Measurements from ENCODE around the gene MGRN1.

The MGRN1 gene

DNA sequence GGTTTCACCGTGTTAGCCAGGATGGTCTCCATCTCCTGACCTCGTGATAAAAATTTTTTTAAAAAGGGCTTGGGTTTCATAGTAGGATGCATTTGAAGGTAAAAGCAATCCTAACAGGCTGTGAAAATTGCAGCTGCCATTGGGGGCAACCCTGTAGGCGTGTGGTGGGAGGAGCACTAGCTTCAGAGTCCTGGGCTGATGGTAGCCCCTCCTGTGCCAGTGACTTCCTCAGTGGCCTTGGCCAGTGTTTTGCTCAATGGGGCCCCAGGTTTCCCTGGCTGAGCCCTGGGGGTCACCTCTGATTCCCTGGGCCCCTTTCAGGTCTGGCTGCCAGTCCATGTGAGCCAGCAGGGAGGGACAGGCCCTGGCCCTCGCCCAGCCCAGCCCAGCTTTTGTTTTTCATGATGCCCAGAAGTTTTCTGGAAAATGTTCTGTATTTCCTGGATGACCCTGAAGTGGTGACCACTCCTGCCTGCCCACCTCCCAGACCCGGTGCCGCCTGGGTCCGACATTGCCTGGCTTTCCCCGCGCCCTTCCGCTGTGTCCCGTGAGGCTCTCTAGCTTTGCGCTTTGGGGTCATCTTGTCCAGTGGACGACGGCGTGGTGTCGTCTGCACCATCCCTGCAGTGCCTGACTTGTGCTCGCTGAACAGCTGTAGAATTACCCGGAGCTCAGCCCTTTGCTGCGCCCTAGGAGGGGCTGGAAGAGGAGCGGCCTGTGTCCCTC lies 9.4 kb downstream of the MGRN1 start:
- H3K4me1 ChIP-seq (ENCODE audit: control insufficient read depth, insufficient read depth, low read length) = no peaks in the 10 kb centered on the region
- no peaks in the 10 kb centered on the region for H3K27me3 ChIP-seq (ENCODE audit: control insufficient read depth, insufficient read depth, low read length)
- no peak overlapping the region for H3K4me2 ChIP-seq (ENCODE audit: low read length)
- H3K36me3 ChIP-seq (ENCODE audit: insufficient read depth, low read length) = peaks cover 6% of the 10 kb centered on the region
- H3K9me3 ChIP-seq (replicated peaks; ENCODE audit: low read length) = no peaks in the 10 kb centered on the region
- no peak overlapping the region for H3K9ac ChIP-seq (ENCODE audit: low read depth, low read length)
- H3K4me3 ChIP-seq (ENCODE audit: low read length) = no peak overlapping the region

DNA sequence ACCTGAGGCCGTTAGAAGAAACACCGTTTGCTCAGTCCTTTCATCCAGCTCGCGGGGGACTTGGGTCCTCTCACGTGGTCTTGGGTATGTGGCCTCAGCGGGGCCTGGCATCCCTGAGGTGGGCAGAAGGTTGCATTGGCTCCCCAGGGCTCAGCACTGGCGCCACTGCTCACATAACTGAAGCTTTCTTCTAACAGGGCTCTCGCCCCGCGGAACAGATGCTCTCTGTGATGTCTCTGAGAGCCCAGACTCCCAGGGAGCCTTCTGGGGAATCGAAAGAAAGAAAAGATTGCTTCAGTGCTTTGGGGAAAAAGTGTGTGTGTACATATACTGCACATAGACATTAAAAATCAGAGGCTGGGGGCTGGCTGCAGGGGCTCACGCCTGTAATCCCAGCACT lies 10.1 kb downstream of the MGRN1 start:
- Histone ChIP-seq H3K9ac (ENCODE audit: low read depth, low read length) (no peak overlapping the region), H3K27me3 (ENCODE audit: control insufficient read depth, insufficient read depth, low read length) (no peaks in the 10 kb centered on the region), H3K4me2 (ENCODE audit: low read length) (no peak overlapping the region), H3K9me3 (replicated peaks; ENCODE audit: low read length) (no peaks in the 10 kb centered on the region), H3K4me1 (ENCODE audit: control insufficient read depth, insufficient read depth, low read length) (no peaks in the 10 kb centered on the region), H3K4me3 (ENCODE audit: low read length) (no peak overlapping the region), H3K36me3 (ENCODE audit: insufficient read depth, low read length) (peaks cover 6% of the 10 kb centered on the region)

DNA sequence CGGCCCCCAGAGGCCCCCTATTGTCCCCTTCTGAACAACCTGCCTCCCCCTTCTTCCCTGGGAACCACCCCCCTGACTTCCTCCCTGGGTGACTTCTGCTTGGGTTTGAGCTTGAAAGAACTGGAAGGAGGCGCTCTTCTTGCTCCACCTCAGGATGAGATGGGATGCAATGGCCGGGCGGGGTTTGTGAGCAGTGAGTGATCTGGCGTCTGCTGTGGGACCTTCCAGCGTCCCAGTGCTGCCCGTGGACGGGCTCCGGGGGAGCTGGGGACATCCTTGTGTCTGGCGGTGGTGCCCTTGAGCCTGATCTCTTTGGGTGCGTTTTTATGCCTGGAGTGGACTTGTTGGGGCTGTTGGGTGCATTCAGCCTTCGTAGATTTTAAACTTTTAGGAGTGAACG lies 11.6 kb downstream of the MGRN1 start:
- peaks cover 6% of the 10 kb centered on the region for H3K36me3 ChIP-seq (ENCODE audit: insufficient read depth, low read length)
- no peaks in the 10 kb centered on the region for H3K9me3 ChIP-seq (replicated peaks; ENCODE audit: low read length)
- no peak overlapping the region for H3K4me3 ChIP-seq (ENCODE audit: low read length)
- H3K4me2 ChIP-seq (ENCODE audit: low read length) = no peak overlapping the region
- no peak overlapping the region for H3K9ac ChIP-seq (ENCODE audit: low read depth, low read length)
- no peaks in the 10 kb centered on the region for H3K4me1 ChIP-seq (ENCODE audit: control insufficient read depth, insufficient read depth, low read length)
- H3K27me3 ChIP-seq (ENCODE audit: control insufficient read depth, insufficient read depth, low read length) = no peaks in the 10 kb centered on the region

DNA sequence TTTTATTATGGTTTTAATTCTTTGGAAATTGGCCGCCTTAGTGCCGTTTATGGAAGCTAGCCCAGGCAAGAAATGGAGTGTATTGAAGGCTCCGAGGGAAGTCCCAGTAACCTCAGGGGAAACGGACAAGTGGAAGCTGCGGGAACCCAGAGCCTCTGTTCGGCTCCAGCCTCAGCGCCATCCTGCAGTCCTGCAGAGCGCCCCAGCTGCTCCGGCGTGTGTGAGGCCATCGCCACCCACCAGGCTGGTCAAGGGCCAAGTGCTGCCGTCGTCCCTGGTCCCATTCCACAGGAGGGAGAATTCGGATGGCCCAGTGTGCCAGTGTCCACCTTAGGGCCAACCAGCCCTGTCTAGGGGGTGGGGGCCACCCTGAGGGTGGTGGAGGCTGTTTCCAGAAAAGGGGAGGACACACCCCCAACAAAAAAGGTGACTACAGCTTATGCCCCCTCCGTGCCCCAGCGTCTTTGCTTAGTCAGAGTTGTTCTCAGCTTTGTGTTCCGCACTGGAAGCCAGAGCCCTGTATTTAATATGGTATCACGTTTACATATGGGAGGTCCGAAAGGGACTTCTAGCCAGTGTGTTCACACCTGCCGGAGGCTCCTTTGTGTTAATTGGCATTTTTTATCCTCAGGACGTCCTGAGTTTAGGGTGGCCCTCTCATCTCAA lies 13.0 kb downstream of the MGRN1 start:
- H3K4me3 ChIP-seq (ENCODE audit: low read length) = no peak overlapping the region
- H3K36me3 ChIP-seq (ENCODE audit: insufficient read depth, low read length) = peaks cover 6% of the 10 kb centered on the region
- H3K27me3 ChIP-seq (ENCODE audit: control insufficient read depth, insufficient read depth, low read length) = no peaks in the 10 kb centered on the region
- H3K4me1 ChIP-seq (ENCODE audit: control insufficient read depth, insufficient read depth, low read length) = no peaks in the 10 kb centered on the region
- no peak overlapping the region for H3K9ac ChIP-seq (ENCODE audit: low read depth, low read length)
- no peaks in the 10 kb centered on the region for H3K9me3 ChIP-seq (replicated peaks; ENCODE audit: low read length)
- H3K4me2 ChIP-seq (ENCODE audit: low read length) = no peak overlapping the region

- Histone ChIP-seq H3K4me1 (ENCODE audit: control insufficient read depth, insufficient read depth, low read length) (no peaks in the 10 kb centered on the region), H3K9me3 (replicated peaks; ENCODE audit: low read length) (no peaks in the 10 kb centered on the region), H3K9ac (ENCODE audit: low read depth, low read length) (no peak overlapping the region), H3K4me3 (ENCODE audit: low read length) (no peak overlapping the region), H3K36me3 (ENCODE audit: insufficient read depth, low read length) (no peaks in the 10 kb centered on the region), H3K4me2 (ENCODE audit: low read length) (no peak overlapping the region), H3K27me3 (ENCODE audit: control insufficient read depth, insufficient read depth, low read length) (no peaks in the 10 kb centered on the region)
Observed at GRCh38 chr16:4639899-4640509, 15.4 kb downstream of the MGRN1 start.

- H3K9ac ChIP-seq (ENCODE audit: low read depth, low read length) = no peak overlapping the region
- H3K9me3 ChIP-seq (replicated peaks; ENCODE audit: low read length) = no peaks in the 10 kb centered on the region
- H3K4me3 ChIP-seq (ENCODE audit: low read length) = no peak overlapping the region
- H3K4me2 ChIP-seq (ENCODE audit: low read length) = no peak overlapping the region
- H3K36me3 ChIP-seq (ENCODE audit: insufficient read depth, low read length) = no peaks in the 10 kb centered on the region
- no peaks in the 10 kb centered on the region for H3K27me3 ChIP-seq (ENCODE audit: control insufficient read depth, insufficient read depth, low read length)
- H3K4me1 ChIP-seq (ENCODE audit: control insufficient read depth, insufficient read depth, low read length) = no peaks in the 10 kb centered on the region
Observed at GRCh38 chr16:4640572-4641305, 16.1 kb downstream of the MGRN1 start.

- Histone ChIP-seq H3K4me2 (ENCODE audit: low read length) (no peak overlapping the region), H3K9ac (ENCODE audit: low read depth, low read length) (no peak overlapping the region), H3K4me3 (ENCODE audit: low read length) (no peak overlapping the region), H3K36me3 (ENCODE audit: insufficient read depth, low read length) (no peaks in the 10 kb centered on the region), H3K9me3 (replicated peaks; ENCODE audit: low read length) (no peaks in the 10 kb centered on the region), H3K4me1 (ENCODE audit: control insufficient read depth, insufficient read depth, low read length) (no peaks in the 10 kb centered on the region), H3K27me3 (ENCODE audit: control insufficient read depth, insufficient read depth, low read length) (no peaks in the 10 kb centered on the region)
Observed at GRCh38 chr16:4641306-4641687, 16.7 kb downstream of the MGRN1 start.

DNA sequence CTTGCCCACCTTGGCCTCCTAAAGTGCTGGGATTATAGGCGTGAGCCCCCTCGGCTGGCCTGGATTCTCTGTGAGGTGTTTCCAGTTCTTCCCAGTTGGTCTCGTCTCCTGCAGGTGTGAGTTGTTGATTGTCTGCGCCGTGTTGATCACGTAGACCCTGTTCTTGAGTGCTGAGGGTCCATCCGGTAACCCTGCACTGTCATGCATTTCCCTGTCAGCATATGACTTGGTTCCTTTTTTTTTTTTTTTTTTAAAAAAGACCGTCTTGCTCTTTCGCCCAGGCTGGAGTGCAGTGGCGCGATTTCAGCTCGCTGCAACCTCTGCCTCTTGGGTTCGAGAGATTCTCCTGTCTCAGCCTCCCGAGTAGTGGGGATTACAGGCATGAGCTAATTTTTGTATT lies 17.3 kb downstream of the MGRN1 start:
- Histone ChIP-seq H3K4me2 (ENCODE audit: low read length) (no peak overlapping the region), H3K4me1 (ENCODE audit: control insufficient read depth, insufficient read depth, low read length) (no peaks in the 10 kb centered on the region), H3K9ac (ENCODE audit: low read depth, low read length) (no peak overlapping the region), H3K4me3 (ENCODE audit: low read length) (no peak overlapping the region), H3K36me3 (ENCODE audit: insufficient read depth, low read length) (peaks cover 3% of the 10 kb centered on the region), H3K27me3 (ENCODE audit: control insufficient read depth, insufficient read depth, low read length) (no peaks in the 10 kb centered on the region), H3K9me3 (replicated peaks; ENCODE audit: low read length) (no peaks in the 10 kb centered on the region)

DNA sequence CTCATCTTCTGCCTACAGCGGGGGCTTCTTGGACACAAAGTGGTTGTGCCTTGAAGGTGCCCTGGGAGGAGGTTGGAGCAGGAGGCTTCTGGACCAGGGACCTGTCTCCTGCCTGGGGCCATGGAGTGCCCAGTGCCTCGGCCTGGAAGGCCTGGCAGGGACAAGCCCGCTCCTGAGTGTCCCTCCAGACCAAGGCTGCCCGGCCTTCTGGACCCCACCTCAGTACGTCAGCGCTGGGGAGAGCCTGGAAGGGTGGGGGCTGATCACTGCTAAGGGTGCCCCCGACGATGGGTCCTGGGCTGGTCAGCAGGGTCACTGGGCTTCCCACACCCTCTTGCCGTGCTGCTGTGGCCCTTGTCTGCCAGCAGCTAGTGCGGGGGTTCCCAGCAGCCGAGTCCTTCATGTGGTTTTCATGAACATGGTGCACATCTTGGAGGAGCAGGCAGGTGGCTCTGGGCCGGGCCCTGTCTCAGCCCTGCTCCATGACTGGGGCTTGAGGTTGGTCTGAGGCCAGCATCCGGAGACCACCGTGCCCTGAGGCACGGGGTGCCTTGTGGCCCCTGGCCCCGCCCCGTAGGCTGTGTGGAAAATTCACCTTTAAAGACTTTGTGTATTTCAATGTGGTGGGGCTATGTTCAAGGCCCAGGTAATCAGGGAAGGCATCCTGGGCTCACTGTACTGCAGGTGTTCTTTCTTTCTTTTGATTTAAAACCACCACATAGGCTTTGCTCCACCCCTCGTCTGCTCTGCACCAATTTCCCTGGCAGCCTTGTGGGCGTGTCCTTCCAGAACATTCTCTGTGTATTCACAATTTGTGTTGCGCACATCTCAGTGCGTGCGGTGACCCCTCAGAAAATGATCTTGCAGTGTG lies 22.4 kb downstream of the MGRN1 start:
- no peaks in the 10 kb centered on the region for H3K9me3 ChIP-seq (replicated peaks; ENCODE audit: low read length)
- no peaks in the 10 kb centered on the region for H3K27me3 ChIP-seq (ENCODE audit: control insufficient read depth, insufficient read depth, low read length)
- H3K4me3 ChIP-seq (ENCODE audit: low read length) = no peak overlapping the region
- H3K36me3 ChIP-seq (ENCODE audit: insufficient read depth, low read length) = peaks cover 26% of the 10 kb centered on the region
- H3K9ac ChIP-seq (ENCODE audit: low read depth, low read length) = no peak overlapping the region
- no peak overlapping the region for H3K4me2 ChIP-seq (ENCODE audit: low read length)
- no peaks in the 10 kb centered on the region for H3K4me1 ChIP-seq (ENCODE audit: control insufficient read depth, insufficient read depth, low read length)

DNA sequence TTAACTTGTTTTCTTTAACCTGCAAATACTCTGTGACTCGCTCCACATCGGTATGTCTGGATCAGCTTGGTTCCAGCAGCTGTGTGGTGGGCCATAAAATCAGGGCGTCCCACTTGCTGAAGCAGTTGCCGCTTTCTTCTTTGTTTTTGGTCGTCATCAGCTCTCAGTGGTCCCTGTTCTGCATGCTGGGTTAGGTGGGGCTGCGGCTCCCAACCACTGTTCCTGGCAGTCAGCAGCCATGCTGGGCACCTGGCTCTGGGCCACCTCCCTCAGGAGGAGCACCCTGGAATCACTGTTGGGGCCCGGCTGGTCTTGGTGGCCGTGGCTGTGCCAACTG lies 23.0 kb downstream of the MGRN1 start:
- Histone ChIP-seq H3K27me3 (ENCODE audit: control insufficient read depth, insufficient read depth, low read length) (no peaks in the 10 kb centered on the region), H3K4me1 (ENCODE audit: control insufficient read depth, insufficient read depth, low read length) (no peaks in the 10 kb centered on the region), H3K9ac (ENCODE audit: low read depth, low read length) (no peak overlapping the region), H3K4me3 (ENCODE audit: low read length) (no peak overlapping the region), H3K9me3 (replicated peaks; ENCODE audit: low read length) (no peaks in the 10 kb centered on the region), H3K36me3 (ENCODE audit: insufficient read depth, low read length) (peaks cover 31% of the 10 kb centered on the region), H3K4me2 (ENCODE audit: low read length) (no peak overlapping the region)

DNA sequence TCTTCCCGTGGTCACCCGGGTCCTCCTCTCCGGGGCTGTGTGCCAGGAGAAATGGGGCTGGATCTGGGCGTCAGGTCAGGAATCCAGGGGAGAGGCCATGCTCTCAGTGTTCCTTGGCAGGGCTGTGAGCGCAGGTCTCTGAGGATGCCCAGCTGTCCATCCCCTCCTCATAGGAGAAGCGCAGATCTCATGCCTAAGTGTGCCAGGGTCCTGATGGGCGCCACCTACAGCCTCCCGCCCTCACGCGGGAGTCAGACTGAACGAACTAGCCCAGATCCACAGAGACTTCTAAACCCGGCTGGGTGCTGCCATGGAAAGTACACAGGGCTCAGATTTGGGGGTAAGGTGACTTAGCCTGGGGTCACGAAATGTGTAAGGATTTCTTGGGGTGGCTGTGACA lies 24.3 kb downstream of the MGRN1 start:
- Histone ChIP-seq H3K27me3 (ENCODE audit: control insufficient read depth, insufficient read depth, low read length) (no peaks in the 10 kb centered on the region), H3K9ac (ENCODE audit: low read depth, low read length) (no peak overlapping the region), H3K36me3 (ENCODE audit: insufficient read depth, low read length) (peaks cover 32% of the 10 kb centered on the region), H3K4me2 (ENCODE audit: low read length) (no peak overlapping the region), H3K4me3 (ENCODE audit: low read length) (no peak overlapping the region), H3K9me3 (replicated peaks; ENCODE audit: low read length) (no peaks in the 10 kb centered on the region), H3K4me1 (ENCODE audit: control insufficient read depth, insufficient read depth, low read length) (no peaks in the 10 kb centered on the region)
